WTC11 (cell line): Measurements from ENCODE around the gene KCNA2. TPM values are rescaled to one million over a fixed set of nuclear protein-coding genes. Genes with fewer than 3 reads are reported as not detected.

Source experiments
- ATAC-seq: fragments of 200-7000 bp; cut with Tn5 transposase; 2 replicates; pipeline ENCODE4 v1.10.0; 2021; ENCODE audit warnings: mild to moderate bottlenecking, moderate library complexity
- CTCF ChIA-PET: fragments of 300-600 bp; sonication (Branson Sonifier 250); formaldehyde crosslinking; loops from one replicate; lab custom pipeline; 2021; ENCODE audit warnings: antibody characterized with exemption; lab: Charles Lee
- POLR2A ChIA-PET: fragments of 350-600 bp; sonication (Branson Sonifier 250); formaldehyde crosslinking; loops from one replicate; lab custom pipeline; 2021; ENCODE audit warnings: antibody characterized with exemption; lab: Charles Lee
- DNase-seq: peaks from one replicate; pipeline ENCODE4 v3.0.0; 2021; ENCODE audit warnings: low spot score
- H3K27ac Mint-ChIP-seq: 2 replicates; pipeline ENCODE4 v1.8.0; 2021; ENCODE audit warnings: mixed read lengths
- H3K27me3 Mint-ChIP-seq: 2 replicates; pipeline ENCODE4 v1.8.0; 2021; ENCODE audit warnings: low read depth, mild to moderate bottlenecking, moderate library complexity, mixed read lengths
- H3K36me3 Mint-ChIP-seq: 2 replicates; pipeline ENCODE4 v1.8.0; 2021; ENCODE audit warnings: mixed read lengths
- H3K4me1 Mint-ChIP-seq: 2 replicates; pipeline ENCODE4 v1.8.0; 2022; ENCODE audit warnings: mixed read lengths
- H3K4me3 Mint-ChIP-seq: 2 replicates; pipeline ENCODE4 v1.8.0; 2021; ENCODE audit warnings: mild to moderate bottlenecking, moderate library complexity, mixed read lengths
- H3K9me3 Mint-ChIP-seq: 2 replicates; pipeline ENCODE4 v1.8.0; 2021; ENCODE audit warnings: mixed read lengths
- ATF1 ChIP-seq: sonication (generic); formaldehyde crosslinking; IDR thresholded peaks from 2 replicates; pipeline ENCODE4 v1.8.1; 2023; ENCODE audit warnings: mild to moderate bottlenecking, moderate library complexity, missing genetic modification reagents
- EMX1 ChIP-seq: fragments of 250-450 bp; sonication (Bioruptor Pico); IDR thresholded peaks from 2 replicates; pipeline ENCODE4 v1.8.0; 2021; ENCODE audit warnings: mild to moderate bottlenecking
- FOXK1 ChIP-seq: sonication (generic); formaldehyde crosslinking; IDR thresholded peaks from 2 replicates; pipeline ENCODE4 v1.8.0; 2022; ENCODE audit warnings: mild to moderate bottlenecking, moderate library complexity, missing genetic modification reagents
- GRHL2 ChIP-seq: fragments of 250-450 bp; sonication (Bioruptor Pico); IDR thresholded peaks from 2 replicates; pipeline ENCODE4 v1.8.0; 2022; ENCODE audit warnings: mild to moderate bottlenecking, moderate library complexity; ENCODE audit not compliant: insufficient replicate concordance, severe bottlenecking
- RELA ChIP-seq: sonication (generic); formaldehyde crosslinking; IDR thresholded peaks from 2 replicates; pipeline ENCODE4 v1.8.1; 2022; ENCODE audit warnings: missing genetic modification reagents, mild to moderate bottlenecking, borderline replicate concordance
- RORB ChIP-seq: fragments of 250-450 bp; sonication (Bioruptor Pico); IDR thresholded peaks from 2 replicates; pipeline ENCODE4 v1.9.0; 2021; ENCODE audit warnings: mild to moderate bottlenecking
- ZNF219 ChIP-seq: sonication (generic); formaldehyde crosslinking; IDR thresholded peaks from 2 replicates; pipeline ENCODE4 v1.8.0; 2023; ENCODE audit warnings: missing genetic modification reagents, mild to moderate bottlenecking, borderline replicate concordance
- ZNF263 ChIP-seq: sonication (generic); formaldehyde crosslinking; IDR thresholded peaks from 2 replicates; pipeline ENCODE4 v1.8.1; 2022; ENCODE audit warnings: low read depth, mild to moderate bottlenecking, moderate library complexity, missing genetic modification reagents
- ZNF396 ChIP-seq: fragments of 250-450 bp; sonication (Bioruptor Pico); IDR thresholded peaks from 2 replicates; pipeline ENCODE4 v1.8.0; 2021; ENCODE audit warnings: mild to moderate bottlenecking, moderate library complexity, borderline replicate concordance
- total RNA-seq: library from RNA; stranded (reverse); gene quantifications from 3 replicates; pipeline ENCODE4 v1.2.3, GENCODE V29; 2021
- TF ChIP-seq, protein P1 (sequence below): sonication (generic); formaldehyde crosslinking; IDR thresholded peaks from 2 replicates; pipeline ENCODE4 v1.8.1; 2022; ENCODE audit warnings: low read depth, mild to moderate bottlenecking, moderate library complexity, missing genetic modification reagents, borderline replicate concordance
- TF ChIP-seq, protein P2 (sequence below): sonication (generic); formaldehyde crosslinking; IDR thresholded peaks from 2 replicates; pipeline ENCODE4 v1.8.0; 2022; ENCODE audit warnings: mild to moderate bottlenecking, missing genetic modification reagents
- TF ChIP-seq, protein P3 (sequence below): sonication (generic); formaldehyde crosslinking; IDR thresholded peaks from 2 replicates; pipeline ENCODE4 v1.8.0; 2023; ENCODE audit warnings: missing genetic modification reagents, mild to moderate bottlenecking, borderline replicate concordance
- TF ChIP-seq, protein P4 (sequence below): sonication (generic); formaldehyde crosslinking; IDR thresholded peaks from 2 replicates; pipeline ENCODE4 v1.8.1; 2023; ENCODE audit warnings: mild to moderate bottlenecking, missing genetic modification reagents
- TF ChIP-seq, protein P5 (sequence below): fragments of 200-600 bp; IDR thresholded peaks from 2 replicates; pipeline ENCODE4 v1.8.0; 2022; ENCODE audit warnings: antibody characterized with exemption
- TF ChIP-seq, protein P6 (sequence below): sonication (generic); formaldehyde crosslinking; conservative IDR thresholded peaks from 2 replicates; pipeline ENCODE4 v1.8.1; 2023; ENCODE audit warnings: mild to moderate bottlenecking, low read depth, missing genetic modification reagents, moderate library complexity
- TF ChIP-seq, protein P7 (sequence below): sonication (generic); formaldehyde crosslinking; IDR thresholded peaks from 2 replicates; pipeline ENCODE4 v1.8.1; 2023; ENCODE audit warnings: mild to moderate bottlenecking, missing genetic modification reagents, moderate library complexity
- TF ChIP-seq, protein P8 (sequence below): sonication (generic); formaldehyde crosslinking; IDR thresholded peaks from 2 replicates; pipeline ENCODE4 v1.8.0; 2022; ENCODE audit warnings: missing genetic modification reagents
- TF ChIP-seq, protein P9 (sequence below): fragments of 250-450 bp; sonication (Bioruptor Pico); IDR thresholded peaks from 2 replicates; pipeline ENCODE4 v1.9.0; 2021; ENCODE audit warnings: moderate library complexity, mild to moderate bottlenecking, inconsistent platforms, borderline replicate concordance

The KCNA2 gene
- total RNA-seq, 1 experiment from 2014 or later, result 0.50 TPM

DNA sequence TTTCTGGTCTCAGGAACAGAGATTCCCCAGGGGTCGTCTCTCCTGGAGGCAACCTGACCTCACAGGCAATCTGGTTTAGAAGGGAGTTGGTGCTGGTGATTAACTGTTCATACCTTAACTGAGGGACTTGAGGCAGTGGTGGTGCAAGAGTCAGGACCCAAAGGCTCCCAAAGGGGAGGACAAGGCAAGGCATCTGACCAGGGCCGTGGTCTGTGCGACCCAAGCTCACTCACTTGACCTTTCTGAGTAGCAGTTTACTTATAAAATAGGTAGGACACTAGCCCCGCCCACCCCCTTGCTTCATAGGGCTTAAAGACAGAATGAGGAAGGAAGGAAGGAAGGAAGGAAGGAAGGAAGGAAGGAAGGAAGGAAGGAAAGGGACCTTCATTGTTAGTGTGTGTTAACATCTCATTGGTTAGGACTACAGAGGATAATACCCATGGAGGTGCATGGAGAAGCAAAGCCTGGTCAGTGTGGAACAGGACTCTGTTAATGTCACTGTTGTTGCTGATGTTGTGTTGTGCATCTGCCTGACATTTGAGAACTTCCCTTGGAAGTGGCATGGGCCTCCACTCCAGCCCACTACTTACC lies 4.6 kb upstream of the KCNA2 start:
- ATAC-seq, result no peak
- ChIA-PET CTCF (interaction anchor here (0.6 to 2.9 kb wide), 4 partner anchors 9 to 170 kb away, joined by 3 to 14 read pairs (median 7); no protein-coding TSS in a partner anchor), POLR2A (no interaction called here)
- DNase-seq, result no peak
- Mint-ChIP-seq H3K27me3 (peaks cover 56% of the 10 kb centered on the region), H3K9me3 (no peaks in the 10 kb centered on the region), H3K4me1 (peaks cover 8% of the 10 kb centered on the region), H3K36me3 (no peaks in the 10 kb centered on the region), H3K4me3 (no peak overlapping the region), H3K27ac (no peak overlapping the region)
- TF ChIP-seq ATF1 (CRISPR knock-in tag) (no peak), ZNF263 (CRISPR knock-in tag) (no peak), FOXK1 (CRISPR knock-in tag) (no peak), RORB (no peak), RELA (CRISPR knock-in tag) (no peak), ZNF219 (CRISPR knock-in tag) (no peak), GRHL2 (CRISPR knock-in tag) (no peak), ZNF396 (no peak), EMX1 (CRISPR knock-in tag) (no peak)
- TF ChIP-seq, protein P1, sequence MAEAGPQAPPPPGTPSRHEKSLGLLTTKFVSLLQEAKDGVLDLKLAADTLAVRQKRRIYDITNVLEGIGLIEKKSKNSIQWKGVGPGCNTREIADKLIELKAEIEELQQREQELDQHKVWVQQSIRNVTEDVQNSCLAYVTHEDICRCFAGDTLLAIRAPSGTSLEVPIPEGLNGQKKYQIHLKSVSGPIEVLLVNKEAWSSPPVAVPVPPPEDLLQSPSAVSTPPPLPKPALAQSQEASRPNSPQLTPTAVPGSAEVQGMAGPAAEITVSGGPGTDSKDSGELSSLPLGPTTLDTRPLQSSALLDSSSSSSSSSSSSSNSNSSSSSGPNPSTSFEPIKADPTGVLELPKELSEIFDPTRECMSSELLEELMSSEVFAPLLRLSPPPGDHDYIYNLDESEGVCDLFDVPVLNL (CRISPR knock-in tag), result no peak
- TF ChIP-seq, protein P2, sequence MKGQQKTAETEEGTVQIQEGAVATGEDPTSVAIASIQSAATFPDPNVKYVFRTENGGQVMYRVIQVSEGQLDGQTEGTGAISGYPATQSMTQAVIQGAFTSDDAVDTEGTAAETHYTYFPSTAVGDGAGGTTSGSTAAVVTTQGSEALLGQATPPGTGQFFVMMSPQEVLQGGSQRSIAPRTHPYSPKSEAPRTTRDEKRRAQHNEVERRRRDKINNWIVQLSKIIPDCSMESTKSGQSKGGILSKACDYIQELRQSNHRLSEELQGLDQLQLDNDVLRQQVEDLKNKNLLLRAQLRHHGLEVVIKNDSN, result no peak
- TF ChIP-seq, protein P3, sequence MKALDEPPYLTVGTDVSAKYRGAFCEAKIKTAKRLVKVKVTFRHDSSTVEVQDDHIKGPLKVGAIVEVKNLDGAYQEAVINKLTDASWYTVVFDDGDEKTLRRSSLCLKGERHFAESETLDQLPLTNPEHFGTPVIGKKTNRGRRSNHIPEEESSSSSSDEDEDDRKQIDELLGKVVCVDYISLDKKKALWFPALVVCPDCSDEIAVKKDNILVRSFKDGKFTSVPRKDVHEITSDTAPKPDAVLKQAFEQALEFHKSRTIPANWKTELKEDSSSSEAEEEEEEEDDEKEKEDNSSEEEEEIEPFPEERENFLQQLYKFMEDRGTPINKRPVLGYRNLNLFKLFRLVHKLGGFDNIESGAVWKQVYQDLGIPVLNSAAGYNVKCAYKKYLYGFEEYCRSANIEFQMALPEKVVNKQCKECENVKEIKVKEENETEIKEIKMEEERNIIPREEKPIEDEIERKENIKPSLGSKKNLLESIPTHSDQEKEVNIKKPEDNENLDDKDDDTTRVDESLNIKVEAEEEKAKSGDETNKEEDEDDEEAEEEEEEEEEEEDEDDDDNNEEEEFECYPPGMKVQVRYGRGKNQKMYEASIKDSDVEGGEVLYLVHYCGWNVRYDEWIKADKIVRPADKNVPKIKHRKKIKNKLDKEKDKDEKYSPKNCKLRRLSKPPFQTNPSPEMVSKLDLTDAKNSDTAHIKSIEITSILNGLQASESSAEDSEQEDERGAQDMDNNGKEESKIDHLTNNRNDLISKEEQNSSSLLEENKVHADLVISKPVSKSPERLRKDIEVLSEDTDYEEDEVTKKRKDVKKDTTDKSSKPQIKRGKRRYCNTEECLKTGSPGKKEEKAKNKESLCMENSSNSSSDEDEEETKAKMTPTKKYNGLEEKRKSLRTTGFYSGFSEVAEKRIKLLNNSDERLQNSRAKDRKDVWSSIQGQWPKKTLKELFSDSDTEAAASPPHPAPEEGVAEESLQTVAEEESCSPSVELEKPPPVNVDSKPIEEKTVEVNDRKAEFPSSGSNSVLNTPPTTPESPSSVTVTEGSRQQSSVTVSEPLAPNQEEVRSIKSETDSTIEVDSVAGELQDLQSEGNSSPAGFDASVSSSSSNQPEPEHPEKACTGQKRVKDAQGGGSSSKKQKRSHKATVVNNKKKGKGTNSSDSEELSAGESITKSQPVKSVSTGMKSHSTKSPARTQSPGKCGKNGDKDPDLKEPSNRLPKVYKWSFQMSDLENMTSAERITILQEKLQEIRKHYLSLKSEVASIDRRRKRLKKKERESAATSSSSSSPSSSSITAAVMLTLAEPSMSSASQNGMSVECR, result no peak
- TF ChIP-seq, protein P4, sequence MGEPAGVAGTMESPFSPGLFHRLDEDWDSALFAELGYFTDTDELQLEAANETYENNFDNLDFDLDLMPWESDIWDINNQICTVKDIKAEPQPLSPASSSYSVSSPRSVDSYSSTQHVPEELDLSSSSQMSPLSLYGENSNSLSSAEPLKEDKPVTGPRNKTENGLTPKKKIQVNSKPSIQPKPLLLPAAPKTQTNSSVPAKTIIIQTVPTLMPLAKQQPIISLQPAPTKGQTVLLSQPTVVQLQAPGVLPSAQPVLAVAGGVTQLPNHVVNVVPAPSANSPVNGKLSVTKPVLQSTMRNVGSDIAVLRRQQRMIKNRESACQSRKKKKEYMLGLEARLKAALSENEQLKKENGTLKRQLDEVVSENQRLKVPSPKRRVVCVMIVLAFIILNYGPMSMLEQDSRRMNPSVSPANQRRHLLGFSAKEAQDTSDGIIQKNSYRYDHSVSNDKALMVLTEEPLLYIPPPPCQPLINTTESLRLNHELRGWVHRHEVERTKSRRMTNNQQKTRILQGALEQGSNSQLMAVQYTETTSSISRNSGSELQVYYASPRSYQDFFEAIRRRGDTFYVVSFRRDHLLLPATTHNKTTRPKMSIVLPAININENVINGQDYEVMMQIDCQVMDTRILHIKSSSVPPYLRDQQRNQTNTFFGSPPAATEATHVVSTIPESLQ (CRISPR knock-in tag), result no peak
- TF ChIP-seq, protein P5, sequence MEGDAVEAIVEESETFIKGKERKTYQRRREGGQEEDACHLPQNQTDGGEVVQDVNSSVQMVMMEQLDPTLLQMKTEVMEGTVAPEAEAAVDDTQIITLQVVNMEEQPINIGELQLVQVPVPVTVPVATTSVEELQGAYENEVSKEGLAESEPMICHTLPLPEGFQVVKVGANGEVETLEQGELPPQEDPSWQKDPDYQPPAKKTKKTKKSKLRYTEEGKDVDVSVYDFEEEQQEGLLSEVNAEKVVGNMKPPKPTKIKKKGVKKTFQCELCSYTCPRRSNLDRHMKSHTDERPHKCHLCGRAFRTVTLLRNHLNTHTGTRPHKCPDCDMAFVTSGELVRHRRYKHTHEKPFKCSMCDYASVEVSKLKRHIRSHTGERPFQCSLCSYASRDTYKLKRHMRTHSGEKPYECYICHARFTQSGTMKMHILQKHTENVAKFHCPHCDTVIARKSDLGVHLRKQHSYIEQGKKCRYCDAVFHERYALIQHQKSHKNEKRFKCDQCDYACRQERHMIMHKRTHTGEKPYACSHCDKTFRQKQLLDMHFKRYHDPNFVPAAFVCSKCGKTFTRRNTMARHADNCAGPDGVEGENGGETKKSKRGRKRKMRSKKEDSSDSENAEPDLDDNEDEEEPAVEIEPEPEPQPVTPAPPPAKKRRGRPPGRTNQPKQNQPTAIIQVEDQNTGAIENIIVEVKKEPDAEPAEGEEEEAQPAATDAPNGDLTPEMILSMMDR, result no peak
- TF ChIP-seq, protein P6, sequence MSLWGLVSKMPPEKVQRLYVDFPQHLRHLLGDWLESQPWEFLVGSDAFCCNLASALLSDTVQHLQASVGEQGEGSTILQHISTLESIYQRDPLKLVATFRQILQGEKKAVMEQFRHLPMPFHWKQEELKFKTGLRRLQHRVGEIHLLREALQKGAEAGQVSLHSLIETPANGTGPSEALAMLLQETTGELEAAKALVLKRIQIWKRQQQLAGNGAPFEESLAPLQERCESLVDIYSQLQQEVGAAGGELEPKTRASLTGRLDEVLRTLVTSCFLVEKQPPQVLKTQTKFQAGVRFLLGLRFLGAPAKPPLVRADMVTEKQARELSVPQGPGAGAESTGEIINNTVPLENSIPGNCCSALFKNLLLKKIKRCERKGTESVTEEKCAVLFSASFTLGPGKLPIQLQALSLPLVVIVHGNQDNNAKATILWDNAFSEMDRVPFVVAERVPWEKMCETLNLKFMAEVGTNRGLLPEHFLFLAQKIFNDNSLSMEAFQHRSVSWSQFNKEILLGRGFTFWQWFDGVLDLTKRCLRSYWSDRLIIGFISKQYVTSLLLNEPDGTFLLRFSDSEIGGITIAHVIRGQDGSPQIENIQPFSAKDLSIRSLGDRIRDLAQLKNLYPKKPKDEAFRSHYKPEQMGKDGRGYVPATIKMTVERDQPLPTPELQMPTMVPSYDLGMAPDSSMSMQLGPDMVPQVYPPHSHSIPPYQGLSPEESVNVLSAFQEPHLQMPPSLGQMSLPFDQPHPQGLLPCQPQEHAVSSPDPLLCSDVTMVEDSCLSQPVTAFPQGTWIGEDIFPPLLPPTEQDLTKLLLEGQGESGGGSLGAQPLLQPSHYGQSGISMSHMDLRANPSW, result no peak
- TF ChIP-seq, protein P7, sequence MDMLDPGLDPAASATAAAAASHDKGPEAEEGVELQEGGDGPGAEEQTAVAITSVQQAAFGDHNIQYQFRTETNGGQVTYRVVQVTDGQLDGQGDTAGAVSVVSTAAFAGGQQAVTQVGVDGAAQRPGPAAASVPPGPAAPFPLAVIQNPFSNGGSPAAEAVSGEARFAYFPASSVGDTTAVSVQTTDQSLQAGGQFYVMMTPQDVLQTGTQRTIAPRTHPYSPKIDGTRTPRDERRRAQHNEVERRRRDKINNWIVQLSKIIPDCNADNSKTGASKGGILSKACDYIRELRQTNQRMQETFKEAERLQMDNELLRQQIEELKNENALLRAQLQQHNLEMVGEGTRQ (CRISPR knock-in tag), result no peak
- TF ChIP-seq, protein P8, sequence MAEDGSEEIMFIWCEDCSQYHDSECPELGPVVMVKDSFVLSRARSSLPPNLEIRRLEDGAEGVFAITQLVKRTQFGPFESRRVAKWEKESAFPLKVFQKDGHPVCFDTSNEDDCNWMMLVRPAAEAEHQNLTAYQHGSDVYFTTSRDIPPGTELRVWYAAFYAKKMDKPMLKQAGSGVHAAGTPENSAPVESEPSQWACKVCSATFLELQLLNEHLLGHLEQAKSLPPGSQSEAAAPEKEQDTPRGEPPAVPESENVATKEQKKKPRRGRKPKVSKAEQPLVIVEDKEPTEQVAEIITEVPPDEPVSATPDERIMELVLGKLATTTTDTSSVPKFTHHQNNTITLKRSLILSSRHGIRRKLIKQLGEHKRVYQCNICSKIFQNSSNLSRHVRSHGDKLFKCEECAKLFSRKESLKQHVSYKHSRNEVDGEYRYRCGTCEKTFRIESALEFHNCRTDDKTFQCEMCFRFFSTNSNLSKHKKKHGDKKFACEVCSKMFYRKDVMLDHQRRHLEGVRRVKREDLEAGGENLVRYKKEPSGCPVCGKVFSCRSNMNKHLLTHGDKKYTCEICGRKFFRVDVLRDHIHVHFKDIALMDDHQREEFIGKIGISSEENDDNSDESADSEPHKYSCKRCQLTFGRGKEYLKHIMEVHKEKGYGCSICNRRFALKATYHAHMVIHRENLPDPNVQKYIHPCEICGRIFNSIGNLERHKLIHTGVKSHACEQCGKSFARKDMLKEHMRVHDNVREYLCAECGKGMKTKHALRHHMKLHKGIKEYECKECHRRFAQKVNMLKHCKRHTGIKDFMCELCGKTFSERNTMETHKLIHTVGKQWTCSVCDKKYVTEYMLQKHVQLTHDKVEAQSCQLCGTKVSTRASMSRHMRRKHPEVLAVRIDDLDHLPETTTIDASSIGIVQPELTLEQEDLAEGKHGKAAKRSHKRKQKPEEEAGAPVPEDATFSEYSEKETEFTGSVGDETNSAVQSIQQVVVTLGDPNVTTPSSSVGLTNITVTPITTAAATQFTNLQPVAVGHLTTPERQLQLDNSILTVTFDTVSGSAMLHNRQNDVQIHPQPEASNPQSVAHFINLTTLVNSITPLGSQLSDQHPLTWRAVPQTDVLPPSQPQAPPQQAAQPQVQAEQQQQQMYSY (CRISPR knock-in tag), result no peak
- TF ChIP-seq, protein P9, sequence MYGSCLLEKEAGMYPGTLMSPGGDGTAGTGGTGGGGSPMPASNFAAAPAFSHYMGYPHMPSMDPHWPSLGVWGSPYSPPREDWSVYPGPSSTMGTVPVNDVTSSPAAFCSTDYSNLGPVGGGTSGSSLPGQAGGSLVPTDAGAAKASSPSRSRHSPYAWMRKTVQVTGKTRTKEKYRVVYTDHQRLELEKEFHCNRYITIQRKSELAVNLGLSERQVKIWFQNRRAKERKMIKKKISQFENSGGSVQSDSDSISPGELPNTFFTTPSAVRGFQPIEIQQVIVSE (CRISPR knock-in tag), result no peak
